ENCODE data around the gene ZNF606.

The ZNF606 gene

GRCh38 chr19:58002384-58003173 lies at the start of gene ZNF606:
Gene ZNF606 (minus strand): TSS chr19:58002820. CDS start chr19:58001319, 1,501 bp downstream.
- peak; percentile 69 to 71 for DNase-seq (ENCODE audit: low read depth in 2 of 2)

- no peak for DNase-seq (ENCODE audit: low read depth in 2 of 2)
Observed at GRCh38 chr19:58052256-58052655, 49.6 kb upstream of the ZNF606 start.

- no peak for DNase-seq (ENCODE audit: low read depth in 2 of 2)
Observed at GRCh38 chr19:58047672-58048071, 45.1 kb upstream of the ZNF606 start.

DNA sequence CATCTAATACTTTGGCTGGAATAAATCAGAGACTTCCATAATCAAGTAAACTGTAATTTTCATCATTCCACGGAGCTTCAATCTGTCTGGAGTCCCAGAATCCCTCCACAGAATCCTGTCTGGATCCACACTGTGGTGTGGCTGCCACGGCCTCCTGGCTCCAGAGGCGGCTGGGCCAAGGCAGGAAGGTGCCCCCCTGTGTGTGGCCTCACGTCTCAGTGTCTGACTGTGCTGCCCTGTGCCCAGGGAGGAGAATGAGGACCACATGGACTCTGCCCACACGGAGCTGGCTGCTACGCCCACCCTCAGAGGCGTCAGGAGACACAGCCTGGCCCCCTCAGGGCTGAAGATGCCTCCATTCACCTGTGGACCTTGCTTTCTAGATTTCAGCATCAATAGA lies 44.2 kb upstream of the ZNF606 start:
- no peak for DNase-seq (ENCODE audit: low read depth in 2 of 2)

DNA sequence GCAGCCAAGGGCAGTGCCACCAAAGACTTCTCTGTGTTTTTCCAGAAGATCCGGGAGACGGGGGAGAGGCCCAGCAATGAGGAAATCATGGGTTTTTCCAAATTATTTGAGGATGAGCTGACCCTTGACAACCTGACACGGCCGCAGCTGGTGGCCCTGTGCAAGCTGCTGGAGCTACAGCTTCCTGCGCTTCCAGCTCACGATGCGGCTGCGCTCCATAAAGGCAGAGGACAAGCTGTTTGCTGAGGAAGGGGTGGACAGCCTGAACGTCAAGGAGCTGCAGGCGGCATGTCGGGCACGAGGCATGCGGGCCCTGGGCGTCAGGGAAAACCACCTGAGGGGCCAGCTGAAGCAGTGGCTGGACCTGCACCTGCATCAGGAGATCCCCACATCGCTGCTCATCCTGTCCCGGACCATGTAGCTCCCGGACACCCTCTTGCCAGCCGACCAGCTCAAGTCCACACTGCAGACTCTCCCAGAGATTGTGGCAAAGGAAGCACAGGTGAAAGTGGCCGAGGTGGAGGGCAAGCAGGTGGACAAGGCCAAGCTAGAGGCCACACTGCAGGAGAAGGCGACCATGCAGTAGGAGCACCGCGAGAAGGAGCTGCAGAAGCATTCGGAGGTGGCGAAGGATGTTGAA lies 42.9 kb upstream of the ZNF606 start:
- no peak for DNase-seq (ENCODE audit: low read depth in 2 of 2)

DNA sequence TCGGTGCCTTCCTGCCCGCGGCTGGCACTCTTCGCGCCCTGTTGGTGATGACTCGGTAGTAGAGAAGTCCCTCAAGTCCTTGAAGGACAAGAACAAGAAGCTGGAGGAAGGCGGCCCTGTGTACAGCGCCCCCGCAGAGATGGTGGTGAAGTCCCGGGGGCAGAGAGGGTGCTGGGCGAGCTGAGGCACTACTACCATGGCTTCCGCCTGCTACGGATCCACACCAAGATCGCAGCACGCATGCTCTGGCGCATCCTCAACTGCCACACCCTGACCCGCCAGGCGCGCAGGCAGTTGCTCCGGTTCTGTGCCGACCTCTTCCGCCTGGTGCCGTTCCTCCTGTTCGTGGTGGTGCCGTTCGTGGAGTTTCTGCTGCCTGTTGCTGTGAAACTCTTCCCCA lies 42.3 kb upstream of the ZNF606 start:
- DNase-seq (ENCODE audit: low read depth in 2 of 2): no peak

GRCh38 chr19:58044391-58044790 lies 41.8 kb upstream of the ZNF606 start:
- DNase-seq (ENCODE audit: low read depth in 2 of 2): no peak

DNA sequence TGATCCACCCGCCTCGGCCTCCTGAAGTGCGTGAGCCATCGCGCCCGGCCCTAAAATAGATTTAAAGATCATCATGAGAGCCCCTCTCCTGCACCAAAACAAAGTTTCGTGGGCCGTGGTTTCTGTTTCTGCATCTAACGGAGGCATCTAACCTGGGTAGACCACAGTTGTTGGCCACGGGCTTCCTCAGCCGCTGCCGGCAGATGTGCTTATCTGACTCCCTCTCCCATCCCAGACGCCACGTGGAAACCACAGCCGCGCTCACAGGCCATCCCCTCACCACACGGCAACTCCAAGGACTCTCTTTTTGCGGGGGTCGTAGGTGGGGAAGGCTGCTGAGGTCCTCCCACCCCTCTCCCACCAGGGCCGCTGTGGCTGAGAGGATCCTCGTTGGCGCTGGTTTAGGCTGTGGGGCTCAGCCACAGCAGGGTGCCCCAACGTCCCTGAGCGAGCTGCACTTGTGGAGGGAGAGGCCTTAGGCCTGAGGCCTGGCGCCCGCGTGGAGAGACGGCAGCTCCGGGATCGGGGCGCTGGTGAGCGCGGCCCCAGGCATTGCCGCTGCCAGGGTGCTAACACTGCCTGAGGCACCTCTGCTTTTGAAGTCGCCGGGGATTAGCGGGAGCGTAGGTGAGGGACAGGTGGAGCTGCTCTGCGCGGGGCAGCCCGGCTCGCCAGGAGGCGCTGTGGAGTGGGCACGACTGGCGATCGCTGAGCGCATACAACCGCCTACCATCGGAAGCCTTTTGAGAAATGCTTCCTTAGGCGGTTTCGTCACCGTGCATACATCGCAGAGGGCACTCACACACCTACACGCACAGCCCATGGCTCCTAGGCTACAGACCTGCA lies 40.1 kb upstream of the ZNF606 start:
- DNase-seq (ENCODE audit: low read depth in 2 of 2): no peak

GRCh38 chr19:58040751-58041525 lies 38.3 kb upstream of the ZNF606 start:
- no peak for DNase-seq (ENCODE audit: low read depth in 2 of 2)

DNA sequence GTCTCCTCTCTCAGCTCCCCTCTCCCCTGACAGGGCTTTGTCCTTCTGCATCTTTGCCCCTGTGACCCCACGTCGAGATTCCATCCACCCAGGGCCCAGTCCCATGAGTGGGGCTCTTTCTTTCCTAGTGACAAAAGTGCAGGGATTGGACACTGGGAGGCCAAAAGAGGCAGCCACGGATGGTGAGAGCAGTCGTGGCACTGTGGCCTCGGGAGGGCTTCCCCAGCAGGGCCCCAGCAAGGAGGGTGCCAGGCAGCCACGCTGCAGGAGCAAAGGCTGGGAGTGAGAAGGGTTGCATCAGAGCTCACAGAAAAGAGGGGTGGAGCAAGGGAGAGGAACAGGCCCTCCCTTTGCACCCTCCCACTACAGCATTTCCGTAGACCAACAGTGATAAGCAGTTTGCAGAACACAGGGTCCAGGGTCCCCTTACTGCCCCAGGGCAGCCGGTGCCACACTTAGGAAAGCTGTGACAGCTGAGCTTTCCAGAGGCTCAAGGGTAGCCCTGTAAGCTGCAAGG lies 36.1 kb upstream of the ZNF606 start:
- DNase-seq (ENCODE audit: low read depth in 2 of 2): no peak

GRCh38 chr19:58037927-58038687 lies 35.5 kb upstream of the ZNF606 start:
- no peak for DNase-seq (ENCODE audit: low read depth in 2 of 2)

DNA sequence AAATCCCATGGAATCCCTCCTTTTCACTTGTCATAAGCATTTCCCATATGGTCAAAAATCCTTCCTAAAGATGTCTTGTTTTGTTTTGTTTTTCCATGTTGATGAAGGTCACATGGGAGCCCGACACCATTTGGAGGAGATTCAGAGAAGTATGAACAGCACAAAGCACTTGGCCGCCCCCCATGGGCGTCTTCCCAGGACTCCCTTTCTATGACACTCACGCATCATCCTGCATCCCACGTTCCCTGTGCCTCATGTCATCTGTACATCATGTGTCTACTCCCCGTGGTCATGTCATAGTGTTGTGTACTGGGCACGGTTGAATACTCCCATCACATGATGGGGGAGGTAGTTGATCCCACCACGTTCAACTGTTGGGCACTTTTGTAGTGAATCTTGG lies 33.2 kb upstream of the ZNF606 start:
- DNase-seq (ENCODE audit: low read depth in 2 of 2): no peak

DNA sequence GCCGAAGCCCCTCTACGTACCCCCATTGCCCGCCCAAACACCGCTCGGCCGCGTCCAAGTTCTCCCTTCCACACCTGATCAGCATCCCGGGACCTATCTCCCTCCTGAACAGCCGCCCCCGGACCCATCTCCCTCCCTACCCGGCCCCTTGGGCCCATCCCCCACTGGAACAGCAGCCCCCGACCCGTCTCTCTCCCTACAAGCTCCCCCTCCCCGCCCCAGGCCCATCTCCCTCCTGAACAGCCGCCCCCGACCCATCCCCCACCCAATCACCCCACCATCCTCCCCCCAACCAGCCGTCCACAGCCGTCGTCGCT lies 31.8 kb upstream of the ZNF606 start:
- DNase-seq (ENCODE audit: low read depth in 2 of 2): no peak

DNA sequence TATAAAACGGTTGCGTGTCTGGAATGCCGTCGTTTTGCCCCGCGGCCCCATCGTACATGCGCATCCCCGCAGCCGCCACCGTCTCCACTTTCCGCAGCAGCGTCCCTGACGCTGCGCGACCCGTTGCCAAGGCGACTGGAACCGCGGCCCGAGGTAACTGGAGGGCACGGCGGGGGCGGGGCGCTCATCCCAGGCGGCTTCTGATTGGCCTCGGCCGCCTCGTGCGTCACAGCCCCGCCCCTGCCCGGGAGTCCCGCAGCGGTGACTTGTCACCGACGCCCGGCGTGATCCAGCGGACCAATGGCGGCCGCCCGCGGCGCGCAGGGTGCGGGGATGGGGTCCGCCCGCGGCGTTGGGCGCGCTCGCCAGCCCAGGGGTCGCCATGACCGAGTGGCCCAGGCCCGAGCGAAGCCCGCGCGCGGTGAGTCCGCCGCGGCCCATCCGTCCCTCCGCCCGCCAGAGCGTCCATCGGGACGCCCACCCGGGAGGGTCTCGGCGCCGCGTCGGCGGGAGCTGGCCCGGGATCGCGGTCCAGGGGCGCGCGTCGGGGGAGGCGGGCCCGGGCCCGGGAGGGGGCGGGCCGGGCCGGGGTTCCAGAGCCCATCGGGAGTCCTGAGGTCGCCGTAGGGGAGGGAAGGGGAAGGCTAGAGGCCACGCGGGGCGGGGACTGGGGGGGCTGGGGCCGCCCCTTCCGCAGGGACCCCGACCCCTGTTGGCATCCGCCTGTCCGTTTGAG lies 31.3 kb upstream of the ZNF606 start, which contains the start of gene ZSCAN1:
ZSCAN1 (plus strand) TSS at position 285 of the 736 bp plus-strand sequence. CDS start 3,812 bp downstream, outside the sequence.
- DNase-seq (ENCODE audit: low read depth in 2 of 2): no peak

DNA sequence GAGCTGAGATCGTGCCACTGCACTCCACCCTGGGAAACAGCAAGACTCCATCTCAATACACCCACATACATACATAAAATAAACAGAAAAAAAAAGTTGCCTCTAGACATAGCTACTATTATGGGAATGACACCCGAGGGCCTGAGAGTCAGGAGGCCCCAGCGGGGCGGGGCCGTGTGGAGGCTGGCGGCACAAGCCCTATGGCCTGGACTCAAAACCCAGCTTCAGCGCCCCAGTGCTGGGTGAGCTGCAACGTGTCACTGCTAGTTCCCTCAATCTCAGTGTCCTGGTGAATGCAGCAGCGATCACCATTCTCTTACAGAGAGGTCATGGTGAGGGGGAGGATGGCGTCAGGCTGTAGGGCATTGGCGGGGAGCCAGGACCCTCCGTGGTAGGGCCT lies 22.0 kb upstream of the ZNF606 start:
- DNase-seq (ENCODE audit: low read depth in 2 of 2): no peak

- no peak for DNase-seq (ENCODE audit: low read depth in 2 of 2)
Observed at GRCh38 chr19:58022283-58022660, 19.7 kb upstream of the ZNF606 start.

DNA sequence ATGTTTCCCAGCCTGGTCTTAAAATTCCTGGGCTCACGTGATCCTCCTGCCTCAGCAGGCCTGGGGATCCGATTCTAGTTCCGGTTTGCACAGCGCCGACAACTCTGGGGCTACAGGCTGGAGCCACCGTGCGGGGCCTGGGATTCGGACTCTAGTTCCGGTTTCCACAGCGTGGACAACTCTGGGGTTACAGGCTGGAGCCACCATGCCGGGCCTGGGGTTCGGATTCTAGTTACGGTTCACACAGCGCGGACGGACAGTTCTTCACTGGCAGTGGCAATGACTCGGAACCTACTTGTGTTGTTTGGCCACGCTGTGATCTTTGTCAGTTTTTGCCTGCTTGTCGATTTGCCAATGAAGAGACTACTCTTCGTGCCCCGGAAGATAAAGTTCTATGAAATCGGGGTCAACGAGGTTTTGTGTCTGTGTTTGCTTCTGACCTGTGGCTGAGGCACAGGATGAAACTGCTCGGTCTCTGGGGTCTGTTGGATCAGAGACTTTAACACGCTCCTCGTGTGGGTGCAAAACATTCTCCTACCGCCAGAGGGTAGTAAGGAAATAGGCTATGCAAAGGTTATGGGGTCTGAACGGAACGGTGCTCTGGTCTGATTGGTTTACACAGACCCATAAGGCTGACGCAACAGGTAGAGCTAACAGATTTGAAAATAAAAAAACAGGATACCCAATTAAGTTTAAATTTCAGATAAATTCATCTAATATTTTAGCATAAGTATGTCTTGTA lies 19.1 kb upstream of the ZNF606 start:
- DNase-seq (ENCODE audit: low read depth in 2 of 2): no peak

- DNase-seq (ENCODE audit: low read depth in 2 of 2): no peak
Observed at GRCh38 chr19:58020129-58020528, 17.5 kb upstream of the ZNF606 start.

DNA sequence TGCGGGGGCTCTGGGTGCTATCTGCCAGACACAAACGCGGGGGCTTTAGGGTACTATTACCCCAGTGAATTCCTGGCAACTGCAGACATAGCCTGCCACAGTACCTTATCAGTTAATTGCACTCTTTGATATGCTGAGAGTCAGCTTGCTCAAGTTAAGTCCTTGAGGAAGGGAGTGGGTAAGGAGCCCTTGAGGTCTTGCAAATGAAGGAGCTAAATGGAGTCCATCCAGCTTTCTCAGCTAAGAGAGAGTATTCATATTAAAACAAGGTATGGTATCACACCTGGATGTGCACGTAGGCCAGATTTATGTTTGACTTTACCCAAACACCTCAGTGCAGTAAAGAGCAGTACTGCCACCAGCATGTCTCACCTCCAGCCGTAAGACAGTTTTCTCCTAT lies 11.5 kb upstream of the ZNF606 start:
- DNase-seq (ENCODE audit: low read depth in 2 of 2): no peak
